ENCODE results near the gene PLCD3. TPM values are rescaled to one million over a fixed set of nuclear protein-coding genes. Genes with fewer than 3 reads are reported as not detected.

PLCD3 gene
- polyA plus RNA-seq, 1 donor from 2014 or later, result 1.3 TPM

GRCh38 chr17:45117848-45118646, 14.3 kb downstream of the PLCD3 start:
- no peaks in the 10 kb centered on the region for H3K9me2 ChIP-seq (ENCODE audit: insufficient read depth, low read length)
- TF ChIP-seq RAD21 (conservative IDR thresholded peaks at IDR 0.05) (no peak), REST (IDR thresholded peaks at IDR 0.05; ENCODE audit: borderline replicate concordance) (no peak), EZH2 (IDR thresholded peaks at IDR 0.05; ENCODE audit: borderline replicate concordance, insufficient read depth, low read length, poor library complexity, severe bottlenecking) (no peak), POLR2AphosphoS5 (IDR thresholded peaks at IDR 0.05) (no peak), SMC3 (conservative IDR thresholded peaks at IDR 0.05; ENCODE audit: poor library complexity) (no peak), MXI1 (conservative IDR thresholded peaks at IDR 0.05; ENCODE audit: poor library complexity, severe bottlenecking) (no peak)
- H2AFZ ChIP-seq (ENCODE audit: low read depth, low read length), result no peak overlapping the region
- no peak overlapping the region for H3K4me3 ChIP-seq (ENCODE audit: low read length)
- H3K27ac ChIP-seq (ENCODE audit: low read length), result no peak overlapping the region
- no peaks in the 10 kb centered on the region for H3K79me2 ChIP-seq (replicated peaks; ENCODE audit: insufficient read depth, low read length)
- H3K9ac ChIP-seq (ENCODE audit: low read length), result no peak overlapping the region
- no peaks in the 10 kb centered on the region for H3K27me3 ChIP-seq (ENCODE audit: insufficient read depth, low read depth, low read length)
- no peaks in the 10 kb centered on the region for H4K20me1 ChIP-seq (ENCODE audit: insufficient read depth)
- no peaks in the 10 kb centered on the region for H3K9me3 ChIP-seq (ENCODE audit: low read length)
- H3F3A ChIP-seq (ENCODE audit: insufficient read depth, low read length, poor library complexity, severe bottlenecking), result no peaks in the 10 kb centered on the region
- H3K4me2 ChIP-seq (ENCODE audit: low read length), result no peak overlapping the region
- no peaks in the 10 kb centered on the region for H3K36me3 ChIP-seq (ENCODE audit: insufficient read depth, low read length)

- no peak overlapping the region for H3K9ac ChIP-seq (ENCODE audit: low read length)
- H3K27me3 ChIP-seq (ENCODE audit: insufficient read depth, low read depth, low read length), result no peaks in the 10 kb centered on the region
- H3K9me2 ChIP-seq (ENCODE audit: insufficient read depth, low read length), result no peaks in the 10 kb centered on the region
- H3F3A ChIP-seq (ENCODE audit: insufficient read depth, low read length, poor library complexity, severe bottlenecking), result no peaks in the 10 kb centered on the region
- TF ChIP-seq EP300 (conservative IDR thresholded peaks at IDR 0.05; ENCODE audit: poor library complexity, severe bottlenecking), result no peak
- TF ChIP-seq SMC3 (conservative IDR thresholded peaks at IDR 0.05; ENCODE audit: poor library complexity), result no peak
- TF ChIP-seq MXI1 (conservative IDR thresholded peaks at IDR 0.05; ENCODE audit: poor library complexity, severe bottlenecking), result no peak
- no peaks in the 10 kb centered on the region for H3K79me2 ChIP-seq (replicated peaks; ENCODE audit: insufficient read depth, low read length)
- H3K4me2 ChIP-seq (ENCODE audit: low read length), result no peak overlapping the region
- no peak overlapping the region for H2AFZ ChIP-seq (ENCODE audit: low read depth, low read length)
- H4K20me1 ChIP-seq (ENCODE audit: insufficient read depth), result no peaks in the 10 kb centered on the region
- H3K9me3 ChIP-seq (ENCODE audit: low read length), result no peaks in the 10 kb centered on the region
- no peak overlapping the region for H3K4me3 ChIP-seq (ENCODE audit: low read length)
- H3K27ac ChIP-seq (ENCODE audit: low read length), result no peak overlapping the region
- no peaks in the 10 kb centered on the region for H3K36me3 ChIP-seq (ENCODE audit: insufficient read depth, low read length)
Observed at GRCh38 chr17:45117334-45117733, 15.0 kb downstream of the PLCD3 start.

GRCh38 chr17:45116434-45117016, 15.8 kb downstream of the PLCD3 start:
- Histone ChIP-seq H3K4me2 (ENCODE audit: low read length) (no peak overlapping the region), H3K27ac (ENCODE audit: low read length) (no peak overlapping the region), H4K20me1 (ENCODE audit: insufficient read depth) (no peaks in the 10 kb centered on the region), H3K79me2 (replicated peaks; ENCODE audit: insufficient read depth, low read length) (no peaks in the 10 kb centered on the region), H2AFZ (ENCODE audit: low read depth, low read length) (no peak overlapping the region), H3K4me3 (ENCODE audit: low read length) (no peak overlapping the region), H3K27me3 (ENCODE audit: insufficient read depth, low read depth, low read length) (no peaks in the 10 kb centered on the region), H3K9ac (ENCODE audit: low read length) (no peak overlapping the region), H3K9me3 (ENCODE audit: low read length) (no peaks in the 10 kb centered on the region), H3K9me2 (ENCODE audit: insufficient read depth, low read length) (no peaks in the 10 kb centered on the region), H3K36me3 (ENCODE audit: insufficient read depth, low read length) (no peaks in the 10 kb centered on the region), H3F3A (ENCODE audit: insufficient read depth, low read length, poor library complexity, severe bottlenecking) (no peaks in the 10 kb centered on the region)
- TF ChIP-seq CTCF (IDR thresholded peaks at IDR 0.05; ENCODE audit: poor library complexity, severe bottlenecking) (no peak), POLR2AphosphoS5 (IDR thresholded peaks at IDR 0.05) (no peak), SMC3 (conservative IDR thresholded peaks at IDR 0.05; ENCODE audit: poor library complexity) (no peak), EZH2 (IDR thresholded peaks at IDR 0.05; ENCODE audit: borderline replicate concordance, insufficient read depth, low read length, poor library complexity, severe bottlenecking) (no peak), MXI1 (conservative IDR thresholded peaks at IDR 0.05; ENCODE audit: poor library complexity, severe bottlenecking) (no peak), TAF1 (IDR thresholded peaks at IDR 0.05; ENCODE audit: low read depth) (no peak), RAD21 (conservative IDR thresholded peaks at IDR 0.05) (no peak)
